ENCODE results near the gene BCL3.
"Not testable (repeated sequence)": the region's sequence is repeated elsewhere in the genome, so short reads cannot be mapped to it uniquely, and the experiment has no call there.

BCL3 gene

DNA sequence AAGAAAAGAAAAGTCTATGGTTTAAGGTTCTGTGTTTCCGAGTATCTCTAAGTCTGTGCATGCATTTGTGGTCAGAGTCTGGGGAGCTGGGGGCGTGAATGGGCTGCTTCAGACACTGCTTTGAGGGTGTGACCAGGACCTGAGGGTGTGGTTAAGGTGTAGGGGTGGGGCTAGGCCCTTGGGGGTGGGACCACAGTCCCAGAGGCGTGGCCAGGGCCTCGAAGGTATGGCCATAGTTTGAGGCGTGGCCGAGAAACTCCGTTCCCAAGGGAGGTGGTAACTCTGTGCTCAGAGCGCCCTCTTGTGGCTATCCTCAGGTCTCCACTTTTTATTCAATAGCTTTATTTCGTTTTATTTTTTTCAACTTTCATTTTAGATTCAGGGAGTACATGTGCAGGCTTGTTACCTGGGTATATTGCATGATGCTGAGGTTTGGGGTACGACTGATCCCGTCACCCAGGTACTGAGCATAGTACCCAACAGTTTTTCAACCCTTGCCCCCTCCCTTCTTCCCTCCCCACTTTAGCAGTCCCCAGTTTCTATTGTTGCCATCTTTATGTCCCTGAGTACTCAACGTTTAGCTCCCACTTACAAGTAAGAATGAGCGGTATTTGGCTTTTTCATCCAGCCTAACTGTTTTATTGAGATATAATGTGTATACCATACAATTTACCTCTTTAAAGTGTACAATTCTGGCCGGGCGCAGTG lies 22.2 kb downstream of the BCL3 start:
- Histone ChIP-seq H3K4me3 (ENCODE audit: insufficient read depth, low read depth, low read length) (no peak overlapping the region), H3K36me3 (ENCODE audit: control insufficient read depth, insufficient read depth, low read length) (no peaks in the 10 kb centered on the region), H3K9me3 (ENCODE audit: control insufficient read depth, low read length) (no peaks in the 10 kb centered on the region), H3K4me1 (ENCODE audit: control insufficient read depth, insufficient read depth, low read length) (no peaks in the 10 kb centered on the region), H3K27me3 (ENCODE audit: control insufficient read depth, insufficient read depth, low read length, poor library complexity, severe bottlenecking) (no peaks in the 10 kb centered on the region), H3K27ac (ENCODE audit: insufficient read depth, low read depth, low read length, poor library complexity, severe bottlenecking) (no peak overlapping the region)
- WGBS, 2 experiments = 23 to 24% methylated on average over 13 of the region's 15 CpGs

DNA sequence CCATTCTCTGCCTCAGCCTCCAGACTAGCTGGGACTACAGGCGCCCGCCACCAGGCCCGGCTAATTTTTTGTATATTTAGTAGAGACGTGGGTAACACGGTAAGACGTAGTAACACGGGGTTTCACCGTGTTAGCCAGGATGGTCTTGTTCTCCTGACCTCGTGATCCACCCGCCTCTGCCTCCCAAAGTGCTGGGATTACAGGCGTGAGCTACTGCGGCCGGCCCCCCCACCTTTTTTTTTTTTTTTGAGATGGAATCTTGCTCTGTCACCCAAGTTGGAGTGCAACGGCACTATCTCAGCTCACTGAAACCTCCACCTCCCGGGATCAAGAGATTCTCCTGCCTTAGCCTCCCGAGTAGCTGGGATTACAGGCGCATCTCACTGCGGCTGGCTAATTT lies 23.6 kb downstream of the BCL3 start:
- H3K9me3 ChIP-seq (ENCODE audit: control insufficient read depth, low read length) = not testable (repeated sequence)
- 90 to 93% methylated on average over 18 of the region's 18 CpGs for WGBS, 2 experiments

DNA sequence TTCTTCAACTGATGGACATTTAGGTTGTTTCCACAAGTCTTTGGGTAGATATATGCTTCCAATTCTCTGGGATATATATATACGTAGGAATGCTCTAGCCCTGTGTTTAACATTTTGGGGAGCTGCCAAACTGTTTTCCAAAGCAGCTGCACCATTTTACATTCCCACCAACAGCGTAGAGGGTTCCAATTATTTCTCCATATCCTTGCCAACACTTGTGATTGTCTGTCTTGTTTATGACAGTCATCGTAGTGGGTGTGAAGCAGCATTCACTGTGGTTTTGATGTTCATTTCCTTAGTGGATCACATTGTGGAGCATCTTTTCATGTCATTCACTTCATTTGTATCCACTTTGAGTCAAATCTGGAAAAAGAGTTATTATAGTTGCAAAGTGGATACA lies 24.5 kb downstream of the BCL3 start:
- no peaks in the 10 kb centered on the region for H3K36me3 ChIP-seq (ENCODE audit: control insufficient read depth, insufficient read depth, low read length)
- no peak overlapping the region for H3K27ac ChIP-seq (ENCODE audit: insufficient read depth, low read depth, low read length, poor library complexity, severe bottlenecking)
- no peaks in the 10 kb centered on the region for H3K4me1 ChIP-seq (ENCODE audit: control insufficient read depth, insufficient read depth, low read length)
- no peaks in the 10 kb centered on the region for H3K9me3 ChIP-seq (ENCODE audit: control insufficient read depth, low read length)
- 93 to 95% methylated on average over 3 of the region's 3 CpGs for WGBS, 2 experiments
- H3K27me3 ChIP-seq (ENCODE audit: control insufficient read depth, insufficient read depth, low read length, poor library complexity, severe bottlenecking) = peaks cover 10% of the 10 kb centered on the region
- H3K4me3 ChIP-seq (ENCODE audit: insufficient read depth, low read depth, low read length) = no peak overlapping the region

More for the DNA sequence above, 23.6 kb downstream of the BCL3 start:
- H3K27me3 ChIP-seq (ENCODE audit: control insufficient read depth, insufficient read depth, low read length, poor library complexity, severe bottlenecking); H3K36me3 ChIP-seq (ENCODE audit: control insufficient read depth, insufficient read depth, low read length); H3K4me3 ChIP-seq (ENCODE audit: insufficient read depth, low read depth, low read length); H3K4me1 ChIP-seq (ENCODE audit: control insufficient read depth, insufficient read depth, low read length); H3K27ac ChIP-seq (ENCODE audit: insufficient read depth, low read depth, low read length, poor library complexity, severe bottlenecking): not testable (repeated sequence)

DNA sequence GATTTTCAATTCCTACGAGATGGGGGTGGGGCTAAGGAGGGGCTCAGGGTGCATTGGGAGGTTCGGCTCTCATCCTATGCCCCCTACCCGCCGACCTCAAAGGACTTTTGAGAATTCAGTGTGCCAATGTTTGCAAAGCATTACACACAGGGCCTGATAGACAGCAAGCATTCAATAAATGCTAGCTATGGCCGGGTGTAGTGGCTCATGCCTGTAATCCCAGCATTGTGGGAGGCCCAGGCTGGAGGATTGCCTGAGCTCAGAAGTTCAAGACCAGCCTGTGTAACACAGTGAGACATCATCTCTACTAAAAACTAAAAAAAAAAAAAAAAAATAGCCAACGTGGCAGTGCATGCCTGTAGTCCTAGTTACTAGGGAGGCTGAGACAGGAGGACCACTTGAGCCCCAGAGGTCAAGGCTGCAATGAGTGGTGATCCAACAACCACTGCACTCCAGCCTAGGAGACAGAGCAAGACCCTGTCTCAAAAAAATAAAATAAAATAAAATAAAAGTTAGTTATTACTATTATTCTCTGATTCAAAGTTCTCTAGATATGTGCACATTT lies 27.2 kb downstream of the BCL3 start:
- WGBS, 2 experiments = 94 to 96% methylated on average over 6 of the region's 6 CpGs
- Histone ChIP-seq H3K36me3 (ENCODE audit: control insufficient read depth, insufficient read depth, low read length) (no peaks in the 10 kb centered on the region), H3K4me3 (ENCODE audit: insufficient read depth, low read depth, low read length) (no peak overlapping the region), H3K27me3 (ENCODE audit: control insufficient read depth, insufficient read depth, low read length, poor library complexity, severe bottlenecking) (peaks cover 12% of the 10 kb centered on the region), H3K4me1 (ENCODE audit: control insufficient read depth, insufficient read depth, low read length) (no peaks in the 10 kb centered on the region), H3K9me3 (ENCODE audit: control insufficient read depth, low read length) (no peaks in the 10 kb centered on the region), H3K27ac (ENCODE audit: insufficient read depth, low read depth, low read length, poor library complexity, severe bottlenecking) (no peak overlapping the region)

DNA sequence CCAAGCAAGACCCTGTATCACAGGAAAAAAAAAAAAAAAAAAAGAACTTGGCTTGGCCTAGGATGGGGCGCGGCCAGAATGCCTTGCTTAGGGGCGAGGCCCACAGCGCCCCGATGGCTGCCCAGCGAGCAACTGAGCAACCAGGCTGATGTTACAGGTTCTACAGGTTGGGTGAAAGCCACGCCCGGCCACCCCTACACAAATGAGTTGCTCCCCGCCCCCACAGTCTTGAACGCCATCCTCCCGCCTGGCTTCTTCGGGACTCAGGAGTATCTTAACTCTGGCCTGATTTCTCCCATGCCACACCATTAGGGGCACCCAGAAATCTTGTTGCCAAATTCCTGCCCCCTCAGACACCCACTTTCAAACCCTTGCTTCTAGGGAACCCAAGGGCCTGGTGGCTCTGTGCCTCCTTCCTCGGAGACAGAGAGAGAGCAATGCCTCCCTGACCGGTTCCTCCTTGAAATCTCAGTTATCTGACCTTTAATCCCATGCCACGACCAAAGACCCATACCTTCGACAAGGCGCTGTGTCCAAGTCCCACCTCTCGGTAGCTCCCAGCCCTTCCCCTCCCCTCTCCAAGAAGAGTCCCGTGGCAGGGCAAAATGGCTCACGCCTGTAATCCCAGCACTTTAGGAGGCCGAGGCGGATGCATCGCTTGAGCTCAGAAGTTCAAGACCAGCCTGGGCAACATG lies 28.0 kb downstream of the BCL3 start:
- WGBS, 2 experiments = 89 to 93% methylated on average over 23 of the region's 23 CpGs
- no peaks in the 10 kb centered on the region for H3K36me3 ChIP-seq (ENCODE audit: control insufficient read depth, insufficient read depth, low read length)
- H3K27ac ChIP-seq (ENCODE audit: insufficient read depth, low read depth, low read length, poor library complexity, severe bottlenecking) = no peak overlapping the region
- peaks cover 12% of the 10 kb centered on the region for H3K27me3 ChIP-seq (ENCODE audit: control insufficient read depth, insufficient read depth, low read length, poor library complexity, severe bottlenecking)
- no peaks in the 10 kb centered on the region for H3K9me3 ChIP-seq (ENCODE audit: control insufficient read depth, low read length)
- no peak overlapping the region for H3K4me3 ChIP-seq (ENCODE audit: insufficient read depth, low read depth, low read length)
- H3K4me1 ChIP-seq (ENCODE audit: control insufficient read depth, insufficient read depth, low read length) = no peaks in the 10 kb centered on the region

DNA sequence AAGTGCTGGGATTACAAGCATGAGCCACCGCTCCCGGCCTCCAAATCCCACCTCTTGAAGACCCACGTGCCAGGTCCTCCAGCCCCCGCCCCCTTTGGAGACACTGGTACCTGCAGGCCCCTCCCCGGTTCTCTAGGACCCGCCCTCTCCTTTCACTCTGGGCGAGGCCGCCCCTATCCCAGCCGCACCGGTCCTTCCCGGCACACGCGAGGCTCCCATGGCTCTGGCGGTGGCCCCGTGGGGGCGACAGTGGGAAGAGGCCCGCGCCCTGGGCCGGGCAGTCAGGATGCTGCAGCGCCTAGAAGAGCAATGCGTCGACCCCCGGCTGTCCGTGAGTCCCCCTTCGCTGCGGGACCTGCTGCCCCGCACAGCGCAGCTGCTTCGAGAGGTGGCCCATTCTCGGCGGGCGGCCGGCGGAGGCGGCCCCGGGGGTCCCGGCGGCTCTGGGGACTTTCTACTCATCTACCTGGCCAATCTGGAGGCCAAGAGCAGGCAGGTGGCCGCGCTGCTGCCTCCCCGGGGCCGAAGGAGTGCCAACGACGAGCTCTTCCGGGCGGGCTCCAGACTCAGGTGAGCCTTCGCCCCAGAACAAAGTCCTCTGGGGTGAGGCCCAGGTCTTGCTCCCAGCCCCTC lies 29.3 kb downstream of the BCL3 start, which contains the start of gene CBLC:
CBLC (plus strand) TSS at position 176 of the 633 bp plus-strand sequence; CDS start at position 218, 42 bp downstream.
- no peaks in the 10 kb centered on the region for H3K36me3 ChIP-seq (ENCODE audit: control insufficient read depth, insufficient read depth, low read length)
- no peaks in the 10 kb centered on the region for H3K4me1 ChIP-seq (ENCODE audit: control insufficient read depth, insufficient read depth, low read length)
- H3K9me3 ChIP-seq (ENCODE audit: control insufficient read depth, low read length) = no peaks in the 10 kb centered on the region
- no peak within 1 kb of the TSS for H3K27ac ChIP-seq (ENCODE audit: insufficient read depth, low read depth, low read length, poor library complexity, severe bottlenecking)
- 6 to 7% methylated on average over 47 of the region's 47 CpGs for WGBS, 2 experiments
- peak within 1 kb of the TSS; percentile 12 for H3K4me3 ChIP-seq (ENCODE audit: insufficient read depth, low read depth, low read length)
- H3K27me3 ChIP-seq (ENCODE audit: control insufficient read depth, insufficient read depth, low read length, poor library complexity, severe bottlenecking) = peaks cover 12% of the 10 kb centered on the region

DNA sequence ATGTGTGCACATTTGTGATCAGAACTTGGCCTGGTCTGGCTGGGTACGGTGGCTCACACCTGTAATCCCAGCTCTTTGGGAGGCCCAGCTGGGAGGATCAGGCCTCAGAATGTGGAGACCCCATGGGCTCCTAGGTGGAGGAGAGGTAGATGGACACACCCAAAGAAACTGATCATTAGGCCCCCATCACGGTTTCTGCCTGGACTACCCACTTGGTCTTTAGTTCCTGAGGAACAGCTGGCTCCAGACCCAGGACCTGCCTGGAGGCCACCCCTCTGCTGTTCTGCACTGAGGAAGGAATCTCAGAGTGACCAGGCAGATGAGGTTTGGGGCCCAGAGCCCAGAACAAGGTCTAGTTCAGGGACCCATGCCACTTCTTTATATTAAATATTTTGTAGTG lies 30.6 kb downstream of the BCL3 start:
- 91 to 92% methylated on average over 2 of the region's 2 CpGs for WGBS, 2 experiments
- no peaks in the 10 kb centered on the region for H3K4me1 ChIP-seq (ENCODE audit: control insufficient read depth, insufficient read depth, low read length)
- no peaks in the 10 kb centered on the region for H3K9me3 ChIP-seq (ENCODE audit: control insufficient read depth, low read length)
- H3K27ac ChIP-seq (ENCODE audit: insufficient read depth, low read depth, low read length, poor library complexity, severe bottlenecking) = no peak overlapping the region
- H3K36me3 ChIP-seq (ENCODE audit: control insufficient read depth, insufficient read depth, low read length) = no peaks in the 10 kb centered on the region
- H3K4me3 ChIP-seq (ENCODE audit: insufficient read depth, low read depth, low read length) = no peak overlapping the region
- H3K27me3 ChIP-seq (ENCODE audit: control insufficient read depth, insufficient read depth, low read length, poor library complexity, severe bottlenecking) = peaks cover 12% of the 10 kb centered on the region

DNA sequence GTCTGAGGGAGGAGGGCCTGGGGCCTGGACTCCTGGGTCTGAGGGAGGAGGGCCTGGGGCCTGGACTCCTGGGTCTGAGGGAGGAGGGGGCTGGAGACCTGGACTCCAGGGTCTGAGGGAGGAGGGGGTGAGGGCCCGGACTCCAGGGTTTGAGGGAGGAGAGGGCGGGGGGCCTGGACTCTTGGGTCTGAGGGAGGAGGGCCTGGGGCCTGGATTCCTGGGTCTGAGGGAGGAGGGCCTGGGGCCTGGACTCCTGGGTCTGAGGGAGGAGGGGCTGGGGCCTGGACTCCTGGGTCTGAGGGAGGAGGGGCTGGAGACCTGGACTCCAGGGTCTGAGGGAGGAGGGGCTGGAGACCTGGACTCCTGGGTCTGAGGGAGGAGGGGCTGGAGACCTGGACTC lies 33.2 kb downstream of the BCL3 start:
- 92 to 97% methylated on average over 2 of the region's 2 CpGs for whole genome bisulfite sequencing, 2 experiments
- not testable (repeated sequence) for H3K4me1 ChIP-seq (ENCODE audit: control insufficient read depth, insufficient read depth, low read length); H3K27ac ChIP-seq (ENCODE audit: insufficient read depth, low read depth, low read length, poor library complexity, severe bottlenecking); H3K4me3 ChIP-seq (ENCODE audit: insufficient read depth, low read depth, low read length); H3K36me3 ChIP-seq (ENCODE audit: control insufficient read depth, insufficient read depth, low read length); H3K9me3 ChIP-seq (ENCODE audit: control insufficient read depth, low read length)
- H3K27me3 ChIP-seq (ENCODE audit: control insufficient read depth, insufficient read depth, low read length, poor library complexity, severe bottlenecking) = peaks cover 12% of the 10 kb centered on the region

DNA sequence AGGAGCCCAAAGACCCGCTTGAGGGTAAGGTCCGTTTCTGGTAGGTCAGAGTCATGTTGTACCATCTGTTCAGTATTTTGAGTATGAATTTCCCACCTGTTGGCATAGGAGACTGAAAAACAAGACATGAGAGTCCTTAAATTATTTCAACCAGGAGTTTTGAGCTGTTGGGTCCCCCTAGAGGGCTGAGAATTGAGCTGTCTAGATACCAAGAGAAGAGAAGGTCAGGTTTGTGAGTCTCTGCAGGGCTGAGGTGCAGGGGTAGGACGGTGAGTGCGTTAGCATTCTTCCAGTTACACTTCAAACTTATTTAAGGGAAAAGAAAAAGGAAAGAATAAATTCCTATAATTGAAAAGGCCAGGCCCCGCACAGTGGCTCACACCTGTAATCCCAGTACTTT lies 34.2 kb downstream of the BCL3 start:
- no peaks in the 10 kb centered on the region for H3K36me3 ChIP-seq (ENCODE audit: control insufficient read depth, insufficient read depth, low read length)
- 88 to 91% methylated on average over 4 to 5 of the region's 5 CpGs for WGBS, 2 experiments

DNA sequence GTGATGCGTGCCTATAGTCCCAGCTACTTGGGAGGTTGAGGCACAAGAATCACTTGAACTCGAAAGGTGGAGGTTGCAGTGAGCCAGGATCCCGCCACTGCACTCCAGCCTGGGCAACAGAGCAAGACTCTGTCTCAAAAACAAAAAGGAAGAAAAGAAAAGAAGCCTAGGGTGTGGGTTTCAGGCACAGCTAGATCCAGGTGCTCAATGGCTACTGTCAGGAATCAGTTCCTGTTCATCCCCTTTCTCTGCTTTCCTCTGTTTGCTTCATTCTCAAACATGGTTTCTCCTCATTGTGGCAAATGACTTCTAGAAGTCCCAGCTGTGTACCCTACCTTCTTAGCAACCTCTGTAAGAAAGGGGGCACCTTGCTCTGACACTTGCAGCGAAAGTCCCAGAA lies 35.0 kb downstream of the BCL3 start:
- Histone ChIP-seq H3K9me3 (ENCODE audit: control insufficient read depth, low read length) (no peaks in the 10 kb centered on the region), H3K27ac (ENCODE audit: insufficient read depth, low read depth, low read length, poor library complexity, severe bottlenecking) (no peak overlapping the region), H3K27me3 (ENCODE audit: control insufficient read depth, insufficient read depth, low read length, poor library complexity, severe bottlenecking) (no peaks in the 10 kb centered on the region), H3K36me3 (ENCODE audit: control insufficient read depth, insufficient read depth, low read length) (no peaks in the 10 kb centered on the region), H3K4me3 (ENCODE audit: insufficient read depth, low read depth, low read length) (no peak overlapping the region), H3K4me1 (ENCODE audit: control insufficient read depth, insufficient read depth, low read length) (no peaks in the 10 kb centered on the region)
- WGBS, 2 experiments = 95 to 96% methylated on average over 4 of the region's 4 CpGs

More for the DNA sequence above, 34.2 kb downstream of the BCL3 start:
- Histone ChIP-seq H3K9me3 (ENCODE audit: control insufficient read depth, low read length) (no peaks in the 10 kb centered on the region), H3K4me3 (ENCODE audit: insufficient read depth, low read depth, low read length) (no peak overlapping the region), H3K27ac (ENCODE audit: insufficient read depth, low read depth, low read length, poor library complexity, severe bottlenecking) (no peak overlapping the region), H3K27me3 (ENCODE audit: control insufficient read depth, insufficient read depth, low read length, poor library complexity, severe bottlenecking) (peaks cover 4% of the 10 kb centered on the region), H3K4me1 (ENCODE audit: control insufficient read depth, insufficient read depth, low read length) (no peaks in the 10 kb centered on the region)

Measured in ectodermal cell (in vitro differentiated cells).